GM21619 (cell line): ENCODE results near the gene IFT27.
"Not testable (repeated sequence)": the region's sequence is repeated elsewhere in the genome, so short reads cannot be mapped to it uniquely, and the experiment has no call there.

Experiments used
- ATAC-seq: cut with Tn5 transposase; IDR thresholded peaks from one replicate; pipeline ENCODE4 v1.9.1; 2021; ENCODE audit not compliant: unreplicated experiment

IFT27 gene

DNA sequence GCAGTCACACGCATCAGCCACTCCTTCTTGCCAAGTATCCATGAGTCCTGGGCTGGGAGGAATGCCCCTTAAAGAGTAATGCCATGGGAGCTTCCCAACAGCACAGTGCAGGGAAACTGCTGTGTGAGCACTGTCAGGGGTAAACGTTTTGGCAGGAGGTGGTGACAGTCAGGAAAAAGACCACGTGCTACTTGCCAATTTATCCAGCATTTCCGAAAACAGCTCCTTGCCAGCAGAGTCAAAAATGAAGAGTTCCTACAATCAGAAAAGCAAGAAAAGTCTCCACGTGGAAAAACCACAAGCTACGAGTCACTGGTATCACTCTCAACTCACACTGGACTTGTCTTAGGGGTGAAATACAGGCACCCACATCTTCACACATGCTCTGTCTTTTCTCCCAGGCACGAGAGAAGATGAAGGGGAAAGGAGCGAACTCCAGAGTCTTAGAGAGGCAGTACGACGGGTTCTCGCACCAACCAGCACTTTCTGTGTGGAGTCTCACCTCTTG lies 9.9 kb downstream of the IFT27 start:
- ATAC-seq = no peak

- ATAC-seq = no peak
Observed at GRCh38 chr22:36765131-36765942, 10.6 kb downstream of the IFT27 start.

DNA sequence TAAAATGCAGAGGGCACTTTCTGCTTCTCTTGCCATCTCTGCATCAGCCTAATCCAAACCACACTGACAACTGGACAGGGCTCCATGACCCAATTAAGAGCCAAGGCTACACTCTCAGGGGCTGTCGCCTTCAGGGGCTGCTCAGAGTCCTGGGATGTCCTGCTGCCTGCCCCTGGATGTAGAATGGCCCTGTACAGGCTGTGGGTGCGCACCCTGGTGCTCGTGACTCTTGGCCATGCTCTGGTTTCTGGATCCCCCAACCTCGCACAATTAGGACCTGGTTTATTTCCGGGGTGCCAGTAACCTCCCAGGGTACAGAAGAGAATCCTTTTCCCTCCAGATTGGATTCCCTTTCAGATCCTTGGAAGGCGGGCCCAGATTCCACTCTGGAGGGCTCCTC lies 11.3 kb downstream of the IFT27 start:
- ATAC-seq = no peak

DNA sequence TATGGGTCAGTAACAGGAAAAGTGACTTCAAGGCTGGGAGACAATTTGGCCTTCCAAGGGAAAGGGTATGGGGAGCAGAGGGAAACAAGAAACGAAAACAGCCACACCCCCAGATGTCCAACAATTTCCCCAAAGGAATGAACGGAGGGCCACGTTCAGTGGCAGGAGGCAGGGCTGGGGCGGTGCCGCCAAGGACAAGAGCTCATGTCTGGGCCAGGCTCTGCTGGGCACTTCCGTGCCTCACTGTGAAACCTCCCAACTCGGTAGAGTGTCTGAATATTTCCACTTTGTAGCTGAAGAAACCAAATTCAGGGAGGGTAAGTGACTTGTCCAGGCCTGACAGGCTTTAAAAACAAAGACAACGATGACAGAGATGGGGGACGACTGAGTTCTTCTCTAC lies 11.9 kb downstream of the IFT27 start:
- no peak for ATAC-seq

DNA sequence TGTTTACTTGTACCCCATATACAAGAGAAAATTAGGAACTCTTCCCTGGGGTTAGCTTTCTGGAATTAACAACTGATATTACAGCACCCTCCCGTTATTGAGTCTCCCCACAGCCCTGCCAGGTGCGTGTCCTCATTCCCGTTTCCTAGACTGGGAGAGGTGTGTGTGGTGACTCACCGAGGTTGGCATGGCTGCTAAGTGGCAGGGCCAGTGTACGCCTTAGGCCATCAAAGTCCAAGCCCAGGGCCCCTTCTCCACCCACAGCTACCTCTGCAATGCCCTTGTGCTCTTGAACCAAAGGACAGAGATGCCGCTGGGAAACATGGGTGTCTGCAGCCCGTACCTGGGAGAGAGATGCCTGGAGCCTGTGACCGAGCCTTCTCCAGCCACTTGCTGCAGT lies 12.3 kb downstream of the IFT27 start:
- ATAC-seq = no peak

DNA sequence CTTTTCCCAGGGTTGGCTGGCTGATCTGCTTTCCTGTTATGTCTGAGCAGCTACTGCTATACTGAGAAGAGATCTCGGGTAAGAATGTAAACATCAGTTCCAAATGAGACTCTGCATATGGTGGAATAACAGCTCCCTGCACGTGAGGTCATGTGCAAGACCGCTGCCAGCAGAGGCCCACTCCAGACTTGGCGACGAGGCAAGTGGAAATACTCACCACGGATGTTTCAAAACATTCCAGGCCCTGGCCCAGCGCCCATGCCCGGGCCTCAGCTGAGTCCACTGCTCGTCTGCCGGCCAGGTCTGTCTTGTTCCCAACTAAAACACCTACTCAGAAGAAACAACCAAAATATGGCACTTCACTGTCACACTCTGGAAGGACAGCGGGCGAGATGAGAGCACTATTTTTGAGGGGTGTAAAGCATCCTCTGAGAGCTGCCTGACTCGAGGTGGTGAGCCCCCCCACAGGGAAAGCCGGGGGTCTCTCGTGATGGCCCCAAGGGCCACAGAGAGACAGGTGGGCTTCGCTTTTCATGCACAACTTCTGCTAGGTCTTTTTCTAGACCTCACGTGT lies 13.1 kb downstream of the IFT27 start:
- ATAC-seq = no peak

DNA sequence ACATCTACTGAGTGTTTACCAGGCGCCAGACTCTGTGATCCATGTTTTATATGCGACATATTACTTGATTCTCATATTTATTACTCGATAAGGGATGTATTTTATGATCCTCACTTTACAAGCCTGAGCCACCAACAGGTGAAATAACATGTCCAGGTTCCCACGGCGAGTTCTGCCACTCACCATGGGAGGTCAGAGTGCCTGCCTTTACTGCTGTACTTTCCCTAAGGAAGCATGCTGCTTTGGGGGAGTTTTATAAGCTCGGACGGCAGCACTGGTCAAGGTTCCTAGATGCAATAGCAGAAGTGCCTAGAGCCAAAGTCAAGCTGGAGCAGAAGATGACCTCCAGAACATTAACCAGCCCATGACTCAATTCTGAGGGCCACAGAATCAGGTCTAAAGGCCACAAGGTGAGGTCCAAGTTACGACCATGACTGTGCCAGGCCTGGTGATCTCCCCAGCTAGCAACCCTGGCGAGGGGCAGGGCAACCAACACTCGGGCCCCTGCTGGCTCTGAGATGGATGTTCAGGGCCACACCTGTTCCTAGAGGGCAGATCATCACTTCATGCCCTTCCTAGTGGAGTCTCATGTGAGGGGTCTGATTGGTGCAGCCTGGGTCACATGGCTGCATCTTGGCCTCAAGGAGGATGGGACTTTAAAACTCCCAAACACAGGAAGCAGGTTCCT lies 14.2 kb downstream of the IFT27 start:
- no peak for ATAC-seq

- no peak for ATAC-seq
Observed at GRCh38 chr22:36760786-36761185, 15.1 kb downstream of the IFT27 start.

DNA sequence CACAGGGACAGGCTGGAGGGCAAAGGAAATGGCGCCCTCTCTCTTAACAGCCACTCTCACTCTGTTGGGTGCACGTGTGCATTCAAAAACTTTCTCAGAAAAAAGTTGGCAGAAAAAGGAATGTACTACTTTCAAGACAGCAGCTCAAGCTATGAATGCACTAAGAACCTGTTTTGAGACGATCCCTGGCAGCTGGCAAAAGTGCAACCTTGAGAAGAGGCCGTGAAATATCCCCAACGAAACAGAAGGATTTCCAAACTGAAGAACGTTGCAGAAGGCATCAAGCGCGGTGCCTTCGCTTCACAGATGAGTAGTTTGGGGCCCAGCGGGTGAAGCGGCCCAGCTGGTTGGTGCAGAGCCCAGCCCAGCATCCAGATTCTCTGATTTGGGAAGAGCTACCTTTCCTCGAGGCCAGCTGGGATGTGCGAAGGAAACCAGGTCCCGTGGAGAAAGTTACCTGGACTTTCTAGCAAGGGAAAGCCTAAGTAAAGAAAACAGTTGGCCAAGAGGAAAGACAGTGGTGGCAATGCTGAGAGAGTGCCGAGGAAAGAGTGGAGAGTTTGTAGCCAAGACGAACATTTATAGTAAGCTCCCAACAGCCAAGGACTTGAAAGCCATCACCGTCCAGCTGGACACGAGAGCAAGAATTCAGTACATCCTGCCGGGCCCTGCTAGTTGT lies 16.3 kb downstream of the IFT27 start:
- ATAC-seq = no peak

- ATAC-seq = no peak
Observed at GRCh38 chr22:36758792-36759271, 17.1 kb downstream of the IFT27 start.

DNA sequence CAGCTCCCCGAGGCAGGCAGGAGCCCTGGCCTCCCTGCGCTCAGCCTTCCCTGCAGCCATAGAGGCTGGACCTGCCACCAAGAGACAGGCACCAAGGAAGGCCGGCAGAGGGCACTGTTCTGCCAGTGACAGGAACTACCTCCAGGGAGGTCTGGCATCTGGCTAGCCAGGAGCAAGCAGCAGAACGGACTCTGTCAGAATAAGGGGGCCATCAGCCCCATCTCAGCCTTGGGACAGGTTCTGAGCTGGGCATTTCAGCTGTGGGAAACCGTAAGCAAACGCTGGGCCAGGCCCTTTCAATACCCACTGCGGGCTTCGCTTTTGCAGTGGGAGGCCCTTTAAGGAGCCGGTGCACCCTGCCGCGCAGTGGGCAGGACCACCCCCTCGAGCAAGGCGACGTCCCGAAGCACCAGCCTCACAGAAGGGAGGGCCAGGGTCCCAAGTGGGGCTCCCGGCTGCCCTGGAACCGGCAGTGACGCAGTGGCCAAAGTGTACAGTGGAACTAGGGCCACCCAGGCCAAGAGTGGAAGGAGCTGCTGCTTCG lies 18.2 kb downstream of the IFT27 start:
- ATAC-seq = no peak

DNA sequence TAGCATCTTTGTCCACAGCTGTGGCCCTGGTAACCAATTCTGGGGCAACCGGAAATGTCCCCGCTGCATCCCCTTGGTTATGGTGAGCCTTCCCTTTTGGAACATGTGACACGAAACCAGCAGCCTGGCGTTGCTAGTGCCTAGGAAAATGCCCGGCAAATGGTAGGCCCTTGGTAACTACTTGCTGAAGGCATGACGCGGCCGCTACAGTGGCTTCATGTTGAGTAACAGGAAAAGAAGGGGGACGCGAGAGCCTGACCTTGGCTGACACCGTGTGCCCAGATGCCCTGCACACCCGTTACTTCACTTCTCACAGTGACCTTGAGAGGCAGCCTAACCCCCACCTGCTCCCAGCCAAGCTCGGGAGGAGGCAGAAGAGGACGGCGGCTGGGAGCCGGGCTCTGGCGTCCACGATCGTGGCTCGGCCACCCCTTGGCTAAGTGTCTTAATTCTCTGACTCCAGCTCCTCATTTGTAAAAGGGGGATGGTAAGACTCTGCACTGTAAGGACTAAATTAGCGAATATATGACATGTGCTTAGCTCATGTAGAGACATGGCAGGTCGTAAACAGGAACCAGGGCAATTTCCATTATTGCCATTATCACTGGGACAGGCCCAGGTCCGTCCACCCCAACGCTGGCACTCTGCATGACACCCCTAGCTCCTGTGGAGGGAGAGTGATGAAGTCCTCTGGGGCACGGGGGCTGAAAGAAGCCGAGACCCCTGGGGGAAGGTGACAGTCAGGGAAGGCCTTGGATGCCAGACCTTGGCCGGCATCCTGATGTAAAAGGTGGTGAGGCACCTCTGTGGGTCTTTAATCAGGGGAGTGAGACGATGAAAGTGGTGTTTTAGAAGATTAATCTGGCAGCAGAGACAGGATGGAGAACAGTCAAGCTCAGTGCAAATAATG lies 18.9 kb downstream of the IFT27 start:
- no peak for ATAC-seq

- no peak for ATAC-seq
Observed at GRCh38 chr22:36756031-36756430, 19.9 kb downstream of the IFT27 start.

DNA sequence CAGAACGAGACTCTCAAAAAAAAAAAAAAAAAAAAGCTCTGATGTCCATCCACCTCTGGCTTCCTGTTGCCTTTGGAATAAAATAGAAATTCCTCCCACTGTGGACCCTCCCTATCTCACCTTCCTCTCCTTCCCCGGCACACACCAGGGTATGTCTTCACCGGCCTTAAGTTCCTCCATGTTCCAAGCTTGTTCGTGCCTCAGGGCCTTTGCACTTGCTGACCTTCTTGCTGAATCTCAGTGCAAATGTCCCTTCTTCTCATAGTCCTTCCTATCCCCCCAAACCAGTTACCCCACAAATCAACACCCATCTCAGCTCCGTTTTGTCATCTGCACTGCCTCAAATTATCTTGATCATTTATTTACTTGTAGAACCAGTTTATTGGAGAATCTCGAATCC lies 20.6 kb downstream of the IFT27 start:
- no peak for ATAC-seq

DNA sequence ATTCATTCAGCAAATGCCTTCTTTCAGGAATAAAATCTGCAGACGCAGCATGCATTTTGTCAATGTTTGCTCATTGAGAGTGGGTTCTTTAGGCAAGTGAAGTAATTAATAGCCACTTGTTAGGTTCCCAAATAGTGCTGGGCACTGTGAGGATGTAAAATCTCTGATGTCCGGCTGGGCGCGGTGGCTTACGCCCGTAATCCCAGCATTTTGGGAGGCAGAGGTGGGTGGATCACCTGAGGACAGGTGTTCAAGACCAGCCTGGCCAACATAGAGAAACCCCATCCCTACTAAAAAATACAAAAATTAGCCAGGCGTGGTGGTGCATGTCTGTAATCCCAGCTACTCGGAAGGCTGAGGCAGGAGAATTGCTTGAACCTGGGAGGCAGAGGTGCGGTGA lies 21.0 kb downstream of the IFT27 start:
- ATAC-seq = not testable (repeated sequence)

DNA sequence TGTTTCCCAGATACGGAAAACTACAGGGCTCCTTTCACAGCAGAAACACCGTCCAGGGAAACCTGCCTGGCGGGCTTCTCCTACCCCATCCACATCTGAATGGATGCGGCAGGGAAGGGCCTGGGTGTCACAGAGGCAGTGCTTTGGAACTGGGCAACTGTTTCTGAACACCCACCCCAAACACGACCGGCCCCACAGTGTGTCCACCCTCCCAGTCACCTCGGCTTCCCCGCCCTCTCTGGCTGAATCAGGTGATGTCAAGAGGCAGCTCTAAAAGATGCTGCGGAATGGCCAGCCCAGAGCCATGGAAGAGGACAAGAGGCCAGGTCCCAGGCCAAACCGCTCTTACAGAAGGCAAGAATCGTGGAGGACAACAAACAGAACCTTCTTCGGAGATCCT lies 22.0 kb downstream of the IFT27 start:
- no peak for ATAC-seq

- ATAC-seq = no peak
Observed at GRCh38 chr22:36753120-36753802, 22.7 kb downstream of the IFT27 start.

DNA sequence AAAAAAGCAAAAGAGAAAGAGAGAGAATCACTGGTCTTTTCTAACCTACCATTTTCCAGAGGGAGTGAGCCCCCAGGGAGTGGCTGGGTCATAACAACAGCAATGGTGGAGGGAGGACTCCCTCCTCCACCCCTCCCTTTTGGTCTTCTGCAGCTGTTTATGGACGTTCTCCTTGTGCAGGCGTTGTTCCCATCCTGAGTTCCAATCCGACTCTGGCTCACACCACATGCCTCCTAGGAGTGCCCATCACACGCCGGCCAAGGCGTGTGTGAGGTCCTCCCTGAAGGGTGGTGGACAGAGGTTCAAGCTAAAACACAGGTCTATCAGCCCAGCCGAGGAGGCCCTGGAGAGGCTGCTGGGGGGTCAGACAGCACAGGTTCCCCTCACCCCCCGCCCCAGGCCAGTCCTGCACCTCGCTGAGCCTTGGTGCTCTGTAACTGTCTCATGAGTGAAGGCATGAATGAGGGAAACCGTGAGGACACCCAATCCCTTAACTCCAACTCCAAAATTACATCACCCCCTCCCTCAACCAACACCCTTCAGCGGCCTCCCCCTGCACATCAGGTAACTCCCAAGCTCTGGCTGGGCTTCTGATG lies 29.4 kb downstream of the IFT27 start:
- no peak for ATAC-seq
